Measurements from ENCODE around the gene FANCC. TPM values are rescaled to one million over a fixed set of nuclear protein-coding genes. Genes with fewer than 3 reads are reported as not detected.

The FANCC gene
- total and polyA plus RNA-seq, 2 of the 4 experiments (the other 2 are of a cell fraction): 4.7 to 6.3 TPM

- BruUV-seq (replicated peaks): no TSS peak
- no peak for ATAC-seq (ENCODE audit: low read depth)
Measured at GRCh38 chr9:95217936-95218335, 99.6 kb downstream of the FANCC start.

More at GRCh38 chr9:95217936-95218335, 99.6 kb downstream of the FANCC start:
- Histone ChIP-seq H2BK15ac (ENCODE audit: low read depth, low read length) (no peak overlapping the region), H4K5ac (ENCODE audit: low read depth, low read length) (no peak overlapping the region), H2AK5ac (ENCODE audit: low read depth, low read length) (no peak overlapping the region), H3K23ac (ENCODE audit: low read depth, low read length) (no peak overlapping the region), H2AK9ac (replicated peaks; ENCODE audit: low read depth, low read length, poor library complexity) (no peak overlapping the region), H3K4me3 (ENCODE audit: insufficient read depth, low read depth, low read length) (no peak overlapping the region), H3K4ac (ENCODE audit: low read depth, low read length) (no peak overlapping the region), H3K27ac (ENCODE audit: insufficient read depth, low read length) (no peak overlapping the region), H3K27me3 (ENCODE audit: control insufficient read depth, insufficient read depth, low read length) (no peaks in the 10 kb centered on the region), H3K36me3 (ENCODE audit: control insufficient read depth, insufficient read depth, low read length) (no peaks in the 10 kb centered on the region), H2BK5ac (ENCODE audit: low read depth, low read length, poor library complexity, severe bottlenecking) (no peak overlapping the region), H3K56ac (ENCODE audit: extremely low read depth, insufficient read depth, low read length) (no peak overlapping the region), H4K20me1 (ENCODE audit: insufficient read depth, low read length) (no peaks in the 10 kb centered on the region), H3K4me2 (ENCODE audit: low read depth, low read length) (no peak overlapping the region), H2BK120ac (ENCODE audit: low read depth, low read length) (no peak overlapping the region), H2AFZ (replicated peaks; ENCODE audit: low read length, poor library complexity) (no peak overlapping the region), H4K91ac (ENCODE audit: insufficient read depth, low read depth, low read length) (no peak overlapping the region), H3K9me3 (ENCODE audit: control insufficient read depth, insufficient read depth, low read length) (no peaks in the 10 kb centered on the region), H3K14ac (replicated peaks; ENCODE audit: low read depth, low read length) (no peak overlapping the region), H2BK20ac (ENCODE audit: low read depth, low read length) (no peak overlapping the region), H3K9me1 (ENCODE audit: insufficient read depth, low read length) (peaks cover 3% of the 10 kb centered on the region; the same call in 1 of the 2 replicates), H3K4me1 (ENCODE audit: control insufficient read depth, insufficient read depth, low read length) (no peaks in the 10 kb centered on the region), H3K18ac (ENCODE audit: low read depth, low read length) (no peak overlapping the region), H3K9ac (ENCODE audit: low read depth, low read length) (no peak overlapping the region), H4K8ac (ENCODE audit: low read depth in 2 of 2, low read length in 2 of 2) (no peak overlapping the region), H3K79me1 (ENCODE audit: low read depth in 1 of 2, low read length in 2 of 2) (0 out of 4 replicates have a peak, but pooled peaks cover 0 to 5% of the 10 kb centered on the region in 2 experiments)
- DNase-seq: no peak
- dilution Hi-C loops (cut with HindIII; ENCODE audit: low sequenced_read_pairs, unreplicated experiment): no loop called here
- POLR2A ChIA-PET (ENCODE audit: unreplicated experiment): no interaction called here
- no peak for TF ChIP-seq CHD1 (IDR thresholded peaks at IDR 0.05; ENCODE audit: low read depth, low read length)
- TF ChIP-seq USF2 (IDR thresholded peaks at IDR 0.05; ENCODE audit: low read depth, low read length): no peak
- TF ChIP-seq MXI1 (IDR thresholded peaks at IDR 0.05; ENCODE audit: borderline replicate concordance, low read depth, low read length): no peak
- no peak for TF ChIP-seq SMC3 (IDR thresholded peaks at IDR 0.05; ENCODE audit: low read depth, low read length)
- no peak for TF ChIP-seq RAD21 (IDR thresholded peaks at IDR 0.05; ENCODE audit: low read length)
- no peak for TF ChIP-seq CEBPB (IDR thresholded peaks at IDR 0.05; ENCODE audit: low read depth, low read length)
- TF ChIP-seq BHLHE40 (IDR thresholded peaks at IDR 0.05; ENCODE audit: low read depth, low read length): no peak
- no peak for TF ChIP-seq ELK1 (IDR thresholded peaks at IDR 0.05; ENCODE audit: borderline replicate concordance, low read depth, low read length)
- TF ChIP-seq MAZ (IDR thresholded peaks at IDR 0.05; ENCODE audit: borderline replicate concordance, low read depth, low read length): no peak
- TF ChIP-seq FOS (IDR thresholded peaks at IDR 0.05; ENCODE audit: low read depth, low read length): no peak
- no peak for TF ChIP-seq RCOR1 (IDR thresholded peaks at IDR 0.05; ENCODE audit: insufficient replicate concordance, low read length)
- TF ChIP-seq MAFK (IDR thresholded peaks at IDR 0.05; ENCODE audit: low read depth, low read length): no peak
- no peak for TF ChIP-seq NFE2L2 (IDR thresholded peaks at IDR 0.05; ENCODE audit: low read depth, low read length)
- TF ChIP-seq CTCF (conservative IDR thresholded peaks at IDR 0.05; ENCODE audit: low read depth, low read length): no peak
- no peak for TF ChIP-seq RFX5 (IDR thresholded peaks at IDR 0.05; ENCODE audit: low read depth, low read length)
- CTCF ChIA-PET: no interaction called here
- intact Hi-C loops (cut with micrococcal nuclease): no loop called here
- in situ Hi-C loops (cut with MboI; ENCODE audit: low sequenced_read_pairs): no loop called here
- no CpG with 5 or more reads among the region's 5 CpGs for WGBS, 2 experiments (ENCODE audit: extremely low coverage in 2 of 2, insufficient read length in 1 of 2)

Data from IMR-90 (cell line).